Stomach (tissue), 4 donors: ENCODE results near the gene ZNRF2.

Experiments used
- EP300 ChIP-seq: sonication (generic); formaldehyde crosslinking; IDR thresholded peaks from one replicate; pipeline ENCODE4 v1.6.1; 2017; ENCODE audit warnings: antibody characterized with exemption
- POLR2A ChIP-seq, 4 donors: fragments of 450-650 bp; IDR thresholded peaks; one replicate each; pipeline ENCODE4 v1.6.1; 2016; ENCODE audit warnings: antibody characterized with exemption in 4 of 4, control low read depth in 2 of 4, mild to moderate bottlenecking in 1 of 4, moderate library complexity in 1 of 4
- POLR2AphosphoS5 ChIP-seq, 3 donors: sonication (generic); formaldehyde crosslinking; IDR thresholded peaks; one replicate each; pipeline ENCODE4 v1.6.1; 2016; ENCODE audit warnings: antibody characterized with exemption in 3 of 3
- TF ChIP-seq, protein P1 (sequence below), 7 experiments: fragments of 450-650 bp in 4 of 7; fragments of 200-600 bp in 3 of 7; sonication (generic) in 3 of 7; IDR thresholded peaks; one replicate each; pipeline ENCODE4 v1.5.1; 2016 to 2019; ENCODE audit warnings: antibody characterized with exemption in 7 of 7, control low read depth in 2 of 7, mild to moderate bottlenecking in 1 of 7

DNA sequence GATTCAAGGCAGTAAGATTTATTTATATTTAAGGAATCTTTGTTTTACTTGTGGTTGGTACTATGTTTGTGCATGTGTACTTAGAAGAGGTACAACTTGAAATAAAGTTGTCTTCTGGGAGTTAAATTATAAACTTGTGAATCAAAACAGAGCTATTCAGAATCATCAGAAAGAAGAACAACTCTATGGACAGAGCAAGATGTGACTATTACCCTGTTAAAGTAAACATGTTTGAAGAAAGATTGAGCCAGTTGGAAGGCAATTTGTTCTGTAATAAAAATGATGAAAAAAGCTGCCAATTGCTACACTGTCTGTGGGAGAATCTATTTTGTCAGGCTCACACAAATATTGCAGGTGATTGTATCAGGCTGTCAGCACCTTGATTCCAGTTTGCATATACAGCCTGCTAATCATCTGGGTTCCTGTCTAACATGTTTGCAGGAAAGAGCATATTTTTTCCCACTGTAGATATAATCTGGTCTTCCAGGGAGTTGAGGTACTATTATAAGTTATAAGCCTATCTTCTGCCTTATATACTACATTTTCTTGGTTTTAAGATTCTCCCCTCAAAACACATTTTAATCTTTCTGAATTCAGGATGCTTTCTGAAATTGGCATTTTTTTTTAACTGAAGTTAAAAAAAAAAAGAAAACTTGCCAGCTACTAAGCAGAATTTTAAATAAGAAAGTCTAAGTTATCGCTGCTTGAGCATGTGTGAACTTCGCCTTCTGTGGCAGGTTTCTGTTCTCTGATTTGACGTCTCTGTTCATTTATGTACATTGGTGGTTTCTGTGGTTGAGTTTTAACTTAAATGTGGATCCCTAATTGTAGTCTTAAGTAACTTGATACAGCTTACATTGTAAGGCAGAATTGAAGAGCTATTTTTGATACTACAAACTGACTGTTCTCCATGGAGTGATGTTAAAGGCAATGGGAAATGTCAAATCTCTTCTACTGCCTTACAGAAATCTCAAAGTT is 46.0 kb downstream of the ZNRF2 start:
- TF ChIP-seq, protein P1, sequence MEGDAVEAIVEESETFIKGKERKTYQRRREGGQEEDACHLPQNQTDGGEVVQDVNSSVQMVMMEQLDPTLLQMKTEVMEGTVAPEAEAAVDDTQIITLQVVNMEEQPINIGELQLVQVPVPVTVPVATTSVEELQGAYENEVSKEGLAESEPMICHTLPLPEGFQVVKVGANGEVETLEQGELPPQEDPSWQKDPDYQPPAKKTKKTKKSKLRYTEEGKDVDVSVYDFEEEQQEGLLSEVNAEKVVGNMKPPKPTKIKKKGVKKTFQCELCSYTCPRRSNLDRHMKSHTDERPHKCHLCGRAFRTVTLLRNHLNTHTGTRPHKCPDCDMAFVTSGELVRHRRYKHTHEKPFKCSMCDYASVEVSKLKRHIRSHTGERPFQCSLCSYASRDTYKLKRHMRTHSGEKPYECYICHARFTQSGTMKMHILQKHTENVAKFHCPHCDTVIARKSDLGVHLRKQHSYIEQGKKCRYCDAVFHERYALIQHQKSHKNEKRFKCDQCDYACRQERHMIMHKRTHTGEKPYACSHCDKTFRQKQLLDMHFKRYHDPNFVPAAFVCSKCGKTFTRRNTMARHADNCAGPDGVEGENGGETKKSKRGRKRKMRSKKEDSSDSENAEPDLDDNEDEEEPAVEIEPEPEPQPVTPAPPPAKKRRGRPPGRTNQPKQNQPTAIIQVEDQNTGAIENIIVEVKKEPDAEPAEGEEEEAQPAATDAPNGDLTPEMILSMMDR (IDR thresholded peaks at IDR 0.05): no peak
- TF ChIP-seq POLR2A (IDR thresholded peaks at IDR 0.05) (no peak), POLR2AphosphoS5 (IDR thresholded peaks at IDR 0.05) (no peak), EP300 (no peak)
